Activated CD8-positive, alpha-beta memory T cell treated with anti-CD3 and anti-CD28 coated beads, Interleukin-2, amount 50 U/mL, for 24 hours (primary cell): ENCODE data around the gene MAP2K5.

Experiments used
- DNase-seq: peaks from one replicate; pipeline ENCODE4 v3.0.0-alpha.2; 2020; ENCODE audit errors: extremely low read depth

The MAP2K5 gene

GRCh38 chr15:67559576-67559975, 17.1 kb downstream of the MAP2K5 start:
- DNase-seq = no peak

DNA sequence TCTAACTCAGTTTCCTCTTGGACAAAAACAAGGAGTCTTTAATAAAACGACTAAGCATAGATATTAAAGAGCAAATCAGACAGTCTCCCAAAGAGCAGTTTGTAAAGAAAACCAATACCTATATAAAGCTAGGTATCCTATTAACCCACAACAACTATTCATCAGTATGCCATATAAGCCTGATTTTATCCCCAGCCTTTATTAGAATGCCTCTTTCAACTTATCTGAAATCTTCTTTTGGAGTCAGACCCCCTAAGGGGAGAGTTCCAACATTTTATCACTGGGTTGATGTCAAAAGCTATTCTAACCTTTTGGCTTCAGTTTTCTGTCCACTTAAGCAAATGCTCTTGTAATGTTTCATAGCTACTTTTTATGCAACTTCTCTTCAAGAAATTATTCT, 17.8 kb downstream of the MAP2K5 start:
- no peak for DNase-seq

DNA sequence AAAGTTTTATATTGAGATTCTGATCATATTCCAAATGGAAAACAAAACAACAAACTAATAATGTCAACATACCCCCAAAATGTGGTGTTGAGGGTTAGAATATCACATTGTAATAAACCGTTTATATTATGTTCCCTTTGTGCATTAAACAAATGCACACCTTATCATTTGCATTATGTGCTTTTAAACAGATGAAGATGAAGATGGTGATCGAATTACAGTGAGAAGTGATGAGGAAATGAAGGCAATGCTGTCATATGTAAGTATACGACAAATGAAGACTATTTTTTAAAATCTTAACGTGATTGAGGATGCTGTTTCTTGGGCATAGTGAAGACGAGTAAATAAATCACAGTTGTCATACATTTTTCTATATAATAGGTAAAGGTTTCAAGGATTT, 20.6 kb downstream of the MAP2K5 start:
- DNase-seq = no peak

DNA sequence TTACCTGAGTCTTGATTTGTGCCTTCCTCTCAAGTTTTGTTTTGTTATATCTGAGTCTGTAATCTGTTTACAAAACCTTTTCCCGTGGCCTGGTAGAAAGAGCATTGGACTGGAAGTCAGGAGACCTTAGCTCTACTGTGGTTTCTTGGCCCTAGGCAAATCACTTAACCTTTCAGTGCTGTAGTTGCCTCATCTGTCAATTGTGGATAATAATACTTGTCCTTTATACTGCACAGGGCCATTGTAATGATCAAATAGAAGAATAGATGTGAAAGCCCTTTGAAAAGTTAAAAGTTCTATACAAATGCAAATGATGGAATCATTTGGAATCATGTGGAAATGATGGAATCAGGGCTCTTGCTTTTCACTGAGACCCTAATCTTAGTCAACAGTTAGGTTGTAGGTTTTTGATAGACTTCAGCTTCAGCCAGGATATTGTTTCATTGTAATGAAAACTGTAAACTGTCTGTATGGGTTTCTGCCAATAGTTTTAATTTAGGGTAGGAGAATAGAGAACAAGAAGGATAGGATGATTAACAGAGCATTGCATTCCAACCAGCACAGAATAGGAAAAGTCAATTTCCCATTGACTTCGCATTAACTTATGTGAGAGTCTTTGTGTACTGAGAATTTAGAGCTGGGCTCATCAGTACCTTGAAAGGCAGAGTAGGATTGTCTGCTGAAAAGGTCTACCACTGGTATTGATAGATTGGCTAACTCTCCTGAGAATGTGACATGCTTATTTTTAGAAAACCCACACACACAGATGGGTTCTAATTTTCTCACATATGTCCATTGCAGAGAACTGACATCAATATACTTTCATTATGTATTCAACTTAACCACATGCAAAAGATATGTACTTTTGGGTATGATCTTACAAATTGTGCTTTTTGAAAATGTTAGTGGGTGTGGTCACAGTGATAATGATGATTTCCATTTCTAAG, 21.8 kb downstream of the MAP2K5 start:
- no peak for DNase-seq

DNA sequence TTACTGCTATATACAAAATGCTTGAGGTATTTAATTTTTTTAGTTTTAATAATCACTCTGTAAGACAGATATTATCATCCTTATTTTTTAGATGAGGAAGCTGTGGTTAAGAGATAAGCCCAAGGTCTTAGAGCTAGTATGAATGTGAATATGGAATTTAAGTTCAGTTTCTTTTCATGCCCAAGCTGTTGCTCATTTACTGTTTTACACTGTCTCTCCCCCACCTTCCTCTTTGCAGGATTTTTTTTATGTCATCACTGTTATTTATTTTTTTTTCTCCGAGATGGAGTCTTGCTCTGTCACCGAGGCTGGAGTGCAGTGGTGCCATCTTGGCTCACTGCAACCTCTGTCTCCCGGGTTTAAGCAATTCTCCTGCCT, 22.5 kb downstream of the MAP2K5 start:
- no peak for DNase-seq

DNA sequence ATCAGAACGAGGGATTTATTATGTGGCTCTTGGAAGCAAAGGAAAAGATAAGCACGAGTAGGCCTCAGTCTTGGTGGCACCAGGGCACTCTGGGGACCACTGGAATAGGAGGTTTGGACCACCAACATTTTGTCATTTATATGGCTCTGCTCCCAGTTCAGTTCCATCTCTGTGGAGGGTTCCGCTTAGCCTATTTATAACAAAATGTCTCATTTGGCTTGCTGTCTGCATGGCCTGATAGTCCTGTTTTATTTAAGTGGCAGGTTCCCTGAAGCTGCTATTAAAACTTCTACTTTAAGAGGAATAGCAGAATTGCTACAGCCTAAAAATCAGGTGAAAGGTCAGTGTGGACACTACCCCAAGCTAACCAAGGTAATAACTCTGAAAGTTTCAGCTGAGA, 27.2 kb downstream of the MAP2K5 start:
- DNase-seq = no peak

GRCh38 chr15:67570875-67571647, 28.6 kb downstream of the MAP2K5 start:
- DNase-seq = no peak

DNA sequence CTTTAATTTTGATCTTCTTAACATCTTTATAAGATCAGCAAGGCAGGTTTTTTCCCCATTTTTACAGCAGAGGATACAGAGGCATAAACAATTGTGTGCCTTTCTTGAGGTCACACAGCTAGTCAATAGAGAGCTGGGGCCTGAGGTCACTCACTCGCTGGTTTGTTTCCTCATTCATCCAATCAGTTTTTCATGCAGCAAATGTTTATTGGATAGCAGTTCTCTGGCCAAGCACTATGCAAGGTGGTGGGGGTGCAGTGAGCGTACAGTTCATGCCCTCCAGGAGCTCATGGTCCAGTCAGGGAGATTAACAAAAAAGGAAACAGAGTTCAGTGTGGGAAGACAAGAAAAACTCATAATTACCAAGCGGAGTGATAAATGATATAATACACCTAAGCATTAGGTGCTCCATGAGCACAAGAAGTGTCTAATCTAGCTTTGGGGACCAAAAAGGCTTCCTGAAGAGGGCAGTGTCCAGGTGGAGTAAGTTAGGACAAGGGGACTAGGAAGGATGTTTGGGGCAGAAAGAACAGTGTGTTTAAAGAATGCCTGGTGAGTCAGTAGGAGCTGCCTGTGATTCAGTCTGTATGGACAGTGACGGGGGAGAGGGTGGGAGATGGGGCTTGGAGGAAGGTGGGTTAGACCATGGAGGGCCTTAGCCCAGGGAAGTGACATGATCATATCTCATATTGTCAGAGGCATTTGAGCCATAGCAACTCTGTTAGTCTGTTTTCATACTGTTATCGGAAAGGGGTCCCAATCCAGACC, 29.3 kb downstream of the MAP2K5 start:
- no peak for DNase-seq

- no peak for DNase-seq
Observed at GRCh38 chr15:67573194-67573593, 30.7 kb downstream of the MAP2K5 start.

DNA sequence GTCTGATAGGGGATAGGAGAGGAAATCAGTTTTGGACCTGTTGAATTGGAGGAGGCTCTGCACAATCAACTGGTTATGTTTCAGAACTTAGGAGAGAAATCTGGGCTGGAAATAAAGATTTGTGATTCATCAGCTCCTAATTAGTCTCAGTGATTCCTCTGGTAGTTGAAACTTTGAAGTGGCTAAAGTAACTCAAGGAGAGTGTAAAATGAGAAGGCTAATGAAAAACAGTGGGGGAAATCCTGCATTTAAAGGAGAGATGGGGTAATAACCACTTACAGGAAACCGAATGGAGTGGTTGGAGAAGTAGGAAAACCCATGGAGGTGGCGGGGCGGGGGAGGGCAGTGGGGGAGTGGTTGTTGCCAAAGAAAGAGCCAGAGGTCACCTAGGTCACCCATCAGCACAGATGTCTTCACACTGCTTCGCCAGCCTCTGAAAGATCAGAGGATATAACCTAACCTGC, 32.6 kb downstream of the MAP2K5 start:
- no peak for DNase-seq

DNA sequence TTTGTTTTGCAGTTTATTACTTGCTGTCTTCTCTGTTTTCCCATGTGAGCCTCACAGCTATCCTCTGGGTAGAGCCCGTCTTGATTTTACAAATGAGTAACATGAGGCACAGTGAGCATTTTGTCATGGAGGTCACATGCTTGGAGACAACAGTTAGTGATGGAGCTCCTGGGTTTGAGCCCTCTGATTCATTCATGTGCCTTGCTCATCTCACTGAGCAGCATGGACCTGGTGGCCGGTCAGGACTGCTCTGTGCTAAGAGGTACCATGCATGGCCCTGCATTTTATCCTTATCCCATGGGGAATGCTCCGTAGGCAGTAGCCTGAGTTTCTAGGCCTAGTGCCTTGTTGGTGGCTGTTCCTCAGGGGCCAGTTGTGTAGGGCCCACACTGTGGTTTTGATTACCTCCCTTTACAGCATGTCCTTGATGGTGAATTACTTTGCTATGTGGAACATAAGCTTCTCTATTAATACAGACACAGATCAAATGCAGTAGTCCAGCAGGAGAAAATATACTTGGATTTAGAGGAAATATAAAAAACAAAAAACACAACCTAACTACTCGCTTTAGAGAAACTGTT, 35.6 kb downstream of the MAP2K5 start:
- DNase-seq = no peak

DNA sequence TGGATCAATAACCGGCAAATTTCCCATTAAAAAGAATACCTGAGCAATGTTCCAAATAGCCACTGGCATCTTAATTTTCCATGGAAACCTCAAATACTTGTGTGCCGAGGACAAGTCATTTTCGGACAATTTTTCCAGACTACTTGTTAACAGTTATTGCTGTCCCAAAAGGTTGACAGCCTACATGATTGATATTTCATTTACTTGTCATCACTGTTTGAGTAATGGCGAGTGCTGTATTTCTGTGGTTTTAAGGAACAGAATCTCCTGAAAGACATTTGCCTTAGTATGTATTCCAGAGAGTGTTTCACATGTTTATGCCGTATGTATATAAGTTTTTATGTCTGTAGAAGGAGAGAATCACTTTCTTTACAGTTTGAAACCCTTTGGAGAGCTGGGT, 36.7 kb downstream of the MAP2K5 start:
- no peak for DNase-seq

DNA sequence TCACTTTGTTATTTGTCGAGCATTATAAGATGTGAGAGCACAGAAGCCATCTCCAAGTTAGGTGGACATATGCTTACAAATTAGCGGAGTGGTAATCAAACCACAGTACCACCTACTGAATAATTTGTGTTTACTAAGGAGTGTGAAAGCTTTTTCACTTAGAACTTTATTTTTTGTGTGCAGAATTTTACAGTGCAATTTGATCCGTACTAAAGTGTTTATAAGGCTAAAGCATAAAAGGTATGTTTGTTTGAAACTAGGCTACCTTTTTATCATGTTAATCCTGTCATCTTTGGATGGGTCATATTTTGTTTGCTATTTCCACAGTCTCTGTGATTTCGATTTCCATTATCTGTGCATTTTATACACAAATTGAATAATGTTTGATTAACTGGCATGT, 37.5 kb downstream of the MAP2K5 start:
- no peak for DNase-seq

DNA sequence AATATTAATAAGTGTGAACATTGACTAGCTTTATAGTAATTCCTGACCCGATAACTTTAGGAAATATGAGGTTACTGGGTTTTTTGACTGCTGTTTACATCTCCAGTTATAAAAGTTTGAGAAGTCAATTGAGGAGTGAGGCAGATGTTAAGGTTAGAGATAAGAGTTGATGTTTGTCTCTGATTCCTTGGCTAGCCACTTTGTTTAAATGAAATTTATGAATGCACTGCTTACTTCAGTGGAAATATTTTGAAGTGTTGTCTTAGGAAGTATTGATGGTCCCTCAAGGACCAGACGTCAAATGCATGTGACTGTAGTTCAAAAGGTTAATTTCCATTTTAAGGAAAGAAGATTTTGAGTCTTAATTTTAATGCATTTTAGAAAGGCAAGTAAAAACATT, 41.7 kb downstream of the MAP2K5 start:
- no peak for DNase-seq

GRCh38 chr15:67585681-67586080, 43.2 kb downstream of the MAP2K5 start:
- DNase-seq = no peak

DNA sequence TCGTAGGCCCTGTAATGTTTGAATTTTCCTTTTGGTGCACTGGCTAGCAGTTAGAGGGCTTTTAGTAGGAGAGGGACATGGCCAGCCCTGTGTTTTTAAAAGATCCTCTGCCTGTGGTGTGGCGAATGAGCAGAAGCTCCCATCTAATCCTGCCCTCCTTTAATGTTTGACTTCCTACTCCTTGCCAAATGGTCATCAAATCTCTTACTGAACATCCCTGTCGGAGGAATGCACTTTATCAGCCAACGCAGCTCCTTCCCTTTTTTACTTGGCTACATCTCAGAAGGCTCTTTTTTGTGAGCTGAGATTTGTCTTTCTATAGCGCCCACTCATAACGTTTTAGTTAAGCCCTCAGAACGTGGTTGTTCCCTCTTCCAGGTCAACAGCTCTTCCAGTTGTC, 44.8 kb downstream of the MAP2K5 start:
- DNase-seq = no peak

DNA sequence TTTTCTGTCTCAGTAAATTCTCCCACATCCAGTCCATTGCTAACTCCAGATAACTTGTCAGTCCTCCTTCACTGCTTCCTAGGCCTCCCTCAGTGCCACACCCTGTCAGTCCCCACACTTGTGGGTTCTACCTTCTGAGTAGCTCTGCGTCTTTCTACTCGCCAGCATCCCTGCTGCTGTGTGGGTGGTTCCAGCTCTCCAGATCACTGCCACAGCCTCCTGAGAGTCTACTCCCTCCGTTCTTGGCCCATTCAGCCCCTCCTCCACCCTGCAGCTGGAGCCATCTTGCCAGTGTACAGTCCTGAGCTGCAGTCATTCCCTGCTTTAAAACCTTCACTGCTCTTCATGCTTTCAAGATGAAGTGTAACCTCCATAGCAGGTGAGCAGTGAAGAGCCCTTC, 45.3 kb downstream of the MAP2K5 start:
- no peak for DNase-seq

- no peak for DNase-seq
Observed at GRCh38 chr15:67590191-67590590, 47.7 kb downstream of the MAP2K5 start.

DNA sequence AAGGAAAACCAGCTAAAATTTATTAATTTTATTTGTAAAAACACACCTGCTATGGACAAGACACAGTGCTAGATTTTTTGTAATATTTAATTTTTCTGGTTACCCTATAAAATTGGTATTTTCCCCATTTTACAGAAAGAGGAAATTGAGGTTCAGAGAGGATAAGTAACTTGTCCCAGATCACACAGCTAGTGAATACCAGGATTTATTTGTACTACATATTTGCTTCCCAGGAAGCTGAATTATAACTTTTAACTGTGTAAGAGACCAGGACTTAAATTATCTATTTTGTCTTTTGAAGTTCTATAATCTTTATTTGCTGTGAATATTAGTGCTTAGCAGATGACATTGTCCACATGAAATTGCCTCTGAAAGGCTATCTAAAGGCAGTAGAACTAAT, 49.7 kb downstream of the MAP2K5 start:
- DNase-seq = no peak

DNA sequence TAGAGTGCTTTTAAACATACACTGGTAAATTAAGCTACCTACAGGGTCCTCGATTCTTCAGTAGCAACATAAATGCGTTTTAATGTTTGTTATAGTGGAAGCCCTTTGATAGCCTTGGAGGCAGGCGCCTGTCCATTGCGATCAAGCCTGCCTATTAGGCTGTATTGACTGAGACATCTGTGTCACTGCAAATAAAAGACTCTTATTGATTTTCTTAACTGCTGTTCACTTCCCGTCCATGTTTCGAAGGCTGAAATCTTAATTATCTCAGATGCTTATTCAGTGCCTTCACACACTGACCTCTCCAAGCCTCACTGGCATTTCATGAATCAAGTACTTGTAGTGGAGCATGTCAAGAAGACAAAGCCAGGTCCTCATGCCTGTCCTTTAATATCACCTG, 51.1 kb downstream of the MAP2K5 start:
- no peak for DNase-seq

DNA sequence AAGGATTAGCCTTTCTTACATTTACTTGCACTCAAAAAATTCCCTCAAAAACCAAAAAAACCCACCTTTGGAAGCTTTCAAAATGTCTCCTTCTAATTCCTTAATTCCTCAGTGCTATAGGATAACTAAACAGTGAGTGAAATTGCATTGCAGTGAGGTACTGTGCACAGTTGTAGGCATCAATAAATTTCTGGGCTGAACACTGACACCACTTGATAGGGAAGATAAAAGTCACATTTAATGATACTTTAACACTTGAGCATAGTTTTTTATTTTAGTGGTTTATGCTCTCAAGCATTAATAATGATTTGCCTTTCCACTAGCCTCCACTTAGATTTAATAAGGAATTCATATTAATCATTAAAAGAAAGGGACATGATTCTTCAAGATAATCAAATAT, 52.3 kb downstream of the MAP2K5 start:
- DNase-seq = no peak

GRCh38 chr15:67595572-67595971, 53.1 kb downstream of the MAP2K5 start:
- no peak for DNase-seq
